ENCODE data around the gene RAP1B. TPM values are rescaled to one million over a fixed set of nuclear protein-coding genes. Genes with fewer than 3 reads are reported as not detected.
"Not testable (repeated sequence)": the region's sequence is repeated elsewhere in the genome, so short reads cannot be mapped to it uniquely, and the experiment has no call there.

Gene RAP1B
- total RNA-seq, 1 donor from 2014 or later = 174 TPM

DNA sequence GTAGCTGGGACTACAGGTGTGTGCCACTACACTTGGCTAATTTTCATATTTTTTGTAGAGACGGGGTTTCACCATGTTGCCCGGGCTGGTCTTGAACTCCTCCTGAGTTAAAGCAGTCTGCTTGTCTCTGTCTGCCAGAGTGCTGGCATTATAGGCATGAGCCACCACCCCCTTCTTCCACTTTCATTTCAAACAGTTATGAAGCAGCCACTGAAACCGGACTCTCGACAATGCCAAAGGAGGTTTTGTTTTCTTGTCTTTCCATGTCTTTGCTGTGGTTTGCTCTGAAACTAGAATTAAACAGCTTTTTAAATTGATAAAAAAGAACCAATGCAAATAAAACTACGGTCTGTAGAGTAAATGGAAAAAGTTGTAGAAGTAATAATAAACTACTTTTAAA lies 30.4 kb downstream of the RAP1B start:
- H3K27ac Mint-ChIP-seq = peak overlapping the region; percentile 28
- no peaks in the 10 kb centered on the region for H3K9me3 Mint-ChIP-seq
- intact Hi-C loops (cut with micrococcal nuclease) = loop anchor here (1.0 to 5.0 kb wide), 4 partner anchors 29 to 276 kb away; partner anchors contain the start of gene NUP107
- peaks cover 57% of the 10 kb centered on the region for H3K4me1 Mint-ChIP-seq (ENCODE audit: low read depth)
- H3K27me3 Mint-ChIP-seq (ENCODE audit: low read depth) = no peaks in the 10 kb centered on the region
- peak overlapping the region; percentile 6 for H3K4me3 Mint-ChIP-seq (ENCODE audit: low read depth)
- H3K36me3 Mint-ChIP-seq (ENCODE audit: low read depth) = peaks cover 33% of the 10 kb centered on the region
- DNase-seq (ENCODE audit: low spot score) = peak; percentile 48

DNA sequence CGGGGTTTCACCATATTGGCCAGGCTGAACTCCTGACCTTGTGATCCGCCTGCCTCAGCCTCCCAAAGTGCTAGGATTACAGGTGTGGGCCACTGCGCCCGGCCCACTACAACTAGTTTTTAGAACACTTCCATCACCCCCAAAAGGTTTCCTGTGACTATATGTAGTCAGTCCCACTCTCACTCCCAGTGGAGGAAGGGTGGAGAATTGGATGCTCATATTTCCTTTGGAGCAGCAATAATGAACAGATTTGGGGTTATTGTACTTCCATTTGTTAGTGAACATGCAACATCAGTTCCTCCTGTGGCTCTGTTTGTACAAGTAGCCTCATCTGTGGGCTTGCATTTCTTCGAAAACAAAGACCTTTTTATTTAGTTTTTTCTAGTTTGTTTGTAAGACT lies 35.8 kb downstream of the RAP1B start:
- Mint-ChIP-seq H3K4me1 (ENCODE audit: low read depth) (peaks cover 32% of the 10 kb centered on the region), H3K36me3 (ENCODE audit: low read depth) (peaks cover 65% of the 10 kb centered on the region), H3K9me3 (no peaks in the 10 kb centered on the region), H3K4me3 (ENCODE audit: low read depth) (no peak overlapping the region), H3K27ac (no peak overlapping the region), H3K27me3 (ENCODE audit: low read depth) (no peaks in the 10 kb centered on the region)
- no peak for DNase-seq (ENCODE audit: low spot score)
- intact Hi-C loops (cut with micrococcal nuclease) = no loop called here

GRCh38 chr12:68647507-68647906 lies 36.8 kb downstream of the RAP1B start:
- Mint-ChIP-seq H3K9me3 (no peaks in the 10 kb centered on the region), H3K36me3 (ENCODE audit: low read depth) (peaks cover 64% of the 10 kb centered on the region), H3K27ac (no peak overlapping the region), H3K4me3 (ENCODE audit: low read depth) (no peak overlapping the region), H3K4me1 (ENCODE audit: low read depth) (peaks cover 24% of the 10 kb centered on the region), H3K27me3 (ENCODE audit: low read depth) (no peaks in the 10 kb centered on the region)
- intact Hi-C loops (cut with micrococcal nuclease) = no loop called here
- no peak for DNase-seq (ENCODE audit: low spot score)

- Mint-ChIP-seq H3K4me1 (ENCODE audit: low read depth) (peaks cover 20% of the 10 kb centered on the region), H3K4me3 (ENCODE audit: low read depth) (no peak overlapping the region), H3K36me3 (ENCODE audit: low read depth) (peaks cover 60% of the 10 kb centered on the region), H3K27ac (no peak overlapping the region), H3K9me3 (no peaks in the 10 kb centered on the region), H3K27me3 (ENCODE audit: low read depth) (no peaks in the 10 kb centered on the region)
- intact Hi-C loops (cut with micrococcal nuclease) = no loop called here
- no peak for DNase-seq (ENCODE audit: low spot score)
Observed at GRCh38 chr12:68648179-68648578, 37.5 kb downstream of the RAP1B start.

DNA sequence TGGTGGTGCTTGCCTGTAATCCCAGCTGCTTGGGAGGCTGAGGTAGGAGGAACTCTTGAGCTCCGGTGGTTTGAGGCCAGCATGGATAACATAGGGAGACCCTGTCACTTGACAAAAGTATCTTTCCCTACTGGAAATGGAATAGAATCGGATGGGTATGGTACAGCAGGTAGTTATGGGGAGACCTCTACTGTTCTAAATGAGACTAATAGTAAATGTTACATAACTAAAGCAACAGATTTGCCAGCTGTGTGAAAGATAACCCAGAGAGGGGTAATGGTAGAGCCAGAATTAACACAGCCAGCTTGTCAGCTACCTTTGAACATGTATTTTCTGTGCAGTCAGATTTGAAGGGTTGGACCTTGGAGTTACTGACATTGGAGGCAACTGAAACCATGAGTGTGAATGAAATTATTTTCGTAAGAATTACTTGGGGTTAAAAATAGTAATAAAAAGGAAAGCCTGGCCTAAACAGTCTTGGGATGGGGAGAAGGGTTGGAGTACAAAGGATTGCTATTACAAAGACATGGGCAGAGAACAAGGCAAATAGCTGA lies 54.4 kb downstream of the RAP1B start:
- Mint-ChIP-seq H3K36me3 (ENCODE audit: low read depth) (peaks cover 27% of the 10 kb centered on the region), H3K27ac (no peak overlapping the region), H3K4me3 (ENCODE audit: low read depth) (no peak overlapping the region), H3K27me3 (ENCODE audit: low read depth) (no peaks in the 10 kb centered on the region), H3K4me1 (ENCODE audit: low read depth) (peaks cover 10% of the 10 kb centered on the region), H3K9me3 (no peaks in the 10 kb centered on the region)
- DNase-seq (ENCODE audit: low spot score) = no peak
- intact Hi-C loops (cut with micrococcal nuclease) = no loop called here

DNA sequence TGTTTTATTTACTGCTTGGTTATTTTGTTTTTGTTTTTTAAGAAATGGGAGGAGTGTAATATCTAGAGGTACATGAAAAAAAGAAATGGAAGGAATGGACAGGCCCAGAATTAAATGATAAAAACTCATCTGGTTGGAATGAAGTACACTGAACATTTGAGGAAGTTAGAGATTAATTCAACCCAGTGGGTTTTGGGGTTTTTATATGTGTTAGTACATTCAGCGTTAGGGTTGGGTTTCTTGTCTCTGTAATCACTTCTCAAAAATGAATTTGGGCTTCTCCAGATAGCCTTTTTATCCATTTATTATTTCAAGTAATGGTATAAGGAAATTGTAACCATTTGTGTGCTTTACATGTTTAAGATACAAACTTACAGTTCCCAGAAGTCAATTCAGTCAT lies 56.6 kb downstream of the RAP1B start:
- DNase-seq (ENCODE audit: low spot score) = no peak
- peaks cover 17% of the 10 kb centered on the region for H3K4me1 Mint-ChIP-seq (ENCODE audit: low read depth)
- intact Hi-C loops (cut with micrococcal nuclease) = no loop called here
- no peak overlapping the region for H3K4me3 Mint-ChIP-seq (ENCODE audit: low read depth)
- H3K27ac Mint-ChIP-seq = no peak overlapping the region
- H3K27me3 Mint-ChIP-seq (ENCODE audit: low read depth) = no peaks in the 10 kb centered on the region
- H3K9me3 Mint-ChIP-seq = no peaks in the 10 kb centered on the region
- H3K36me3 Mint-ChIP-seq (ENCODE audit: low read depth) = peaks cover 18% of the 10 kb centered on the region

GRCh38 chr12:68667896-68668295 lies 57.2 kb downstream of the RAP1B start:
- Mint-ChIP-seq H3K4me1 (ENCODE audit: low read depth) (peaks cover 17% of the 10 kb centered on the region), H3K27ac (no peak overlapping the region), H3K36me3 (ENCODE audit: low read depth) (peaks cover 15% of the 10 kb centered on the region), H3K4me3 (ENCODE audit: low read depth) (no peak overlapping the region), H3K27me3 (ENCODE audit: low read depth) (no peaks in the 10 kb centered on the region), H3K9me3 (no peaks in the 10 kb centered on the region)
- DNase-seq (ENCODE audit: low spot score) = no peak
- intact Hi-C loops (cut with micrococcal nuclease) = no loop called here

DNA sequence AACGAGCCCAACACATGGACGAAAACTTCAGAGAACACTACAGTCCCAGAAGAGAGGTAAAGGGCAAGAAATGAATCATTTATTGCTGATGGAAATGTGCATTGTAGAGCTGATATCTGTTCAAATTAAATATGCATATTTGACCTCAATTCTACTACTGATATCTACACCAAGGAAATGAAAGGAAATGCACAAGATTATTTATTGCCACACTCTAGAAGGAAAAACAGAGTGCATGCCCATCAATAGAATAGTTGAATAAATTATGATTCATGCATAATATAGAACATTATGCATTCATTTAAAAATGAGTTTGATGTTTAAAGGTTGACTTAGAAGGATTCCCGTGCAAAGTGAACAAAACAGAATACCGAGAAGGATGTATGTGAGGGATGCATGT lies 60.5 kb downstream of the RAP1B start:
- no peak overlapping the region for H3K4me3 Mint-ChIP-seq (ENCODE audit: low read depth)
- no peak for DNase-seq (ENCODE audit: low spot score)
- no peak overlapping the region for H3K27ac Mint-ChIP-seq
- H3K9me3 Mint-ChIP-seq = no peaks in the 10 kb centered on the region
- peaks cover 12% of the 10 kb centered on the region for H3K36me3 Mint-ChIP-seq (ENCODE audit: low read depth)
- no peaks in the 10 kb centered on the region for H3K27me3 Mint-ChIP-seq (ENCODE audit: low read depth)
- H3K4me1 Mint-ChIP-seq (ENCODE audit: low read depth) = peaks cover 39% of the 10 kb centered on the region
- intact Hi-C loops (cut with micrococcal nuclease) = loop anchor here (5.0 kb wide), 1 partner anchor 59 kb away; the partner anchor contains the start of gene RAP1B

- H3K9me3 Mint-ChIP-seq = no peaks in the 10 kb centered on the region
- H3K27ac Mint-ChIP-seq = peak overlapping the region; percentile 81
- H3K4me3 Mint-ChIP-seq (ENCODE audit: low read depth) = peak overlapping the region; percentile 0
- H3K4me1 Mint-ChIP-seq (ENCODE audit: low read depth) = peaks cover 34% of the 10 kb centered on the region
- no peaks in the 10 kb centered on the region for H3K27me3 Mint-ChIP-seq (ENCODE audit: low read depth)
- H3K36me3 Mint-ChIP-seq (ENCODE audit: low read depth) = peaks cover 3% of the 10 kb centered on the region
- intact Hi-C loops (cut with micrococcal nuclease) = loop anchor here (1.0 to 5.0 kb wide), 2 partner anchors 61 to 222 kb away; partner anchors contain the start of gene RAP1B
- no peak for DNase-seq (ENCODE audit: low spot score)
Observed at GRCh38 chr12:68673788-68674187, 63.1 kb downstream of the RAP1B start.

GRCh38 chr12:68674376-68674775 lies 63.7 kb downstream of the RAP1B start:
- no peak for DNase-seq (ENCODE audit: low spot score)
- intact Hi-C loops (cut with micrococcal nuclease) = loop anchor here (5.0 kb wide), 1 partner anchor 62 kb away; the partner anchor contains the start of gene RAP1B
- H3K4me3 Mint-ChIP-seq (ENCODE audit: low read depth) = no peak overlapping the region
- H3K27me3 Mint-ChIP-seq (ENCODE audit: low read depth) = no peaks in the 10 kb centered on the region
- peaks cover 3% of the 10 kb centered on the region for H3K36me3 Mint-ChIP-seq (ENCODE audit: low read depth)
- peaks cover 37% of the 10 kb centered on the region for H3K4me1 Mint-ChIP-seq (ENCODE audit: low read depth)
- H3K9me3 Mint-ChIP-seq = no peaks in the 10 kb centered on the region
- H3K27ac Mint-ChIP-seq = peak overlapping the region; percentile 81

GRCh38 chr12:68675101-68675842 lies 64.6 kb downstream of the RAP1B start:
- intact Hi-C loops (cut with micrococcal nuclease) = loop anchor here (1.0 kb wide), 1 partner anchor 11 kb away; the partner anchor contains the start of gene NUP107
- Mint-ChIP-seq H3K4me3 (ENCODE audit: low read depth) (peak overlapping the region; percentile 55), H3K36me3 (ENCODE audit: low read depth) (peaks cover 3% of the 10 kb centered on the region), H3K27ac (peak overlapping the region; percentile 81), H3K9me3 (no peaks in the 10 kb centered on the region), H3K4me1 (ENCODE audit: low read depth) (peaks cover 39% of the 10 kb centered on the region), H3K27me3 (ENCODE audit: low read depth) (no peaks in the 10 kb centered on the region)
- peak; percentile 59 for DNase-seq (ENCODE audit: low spot score)

DNA sequence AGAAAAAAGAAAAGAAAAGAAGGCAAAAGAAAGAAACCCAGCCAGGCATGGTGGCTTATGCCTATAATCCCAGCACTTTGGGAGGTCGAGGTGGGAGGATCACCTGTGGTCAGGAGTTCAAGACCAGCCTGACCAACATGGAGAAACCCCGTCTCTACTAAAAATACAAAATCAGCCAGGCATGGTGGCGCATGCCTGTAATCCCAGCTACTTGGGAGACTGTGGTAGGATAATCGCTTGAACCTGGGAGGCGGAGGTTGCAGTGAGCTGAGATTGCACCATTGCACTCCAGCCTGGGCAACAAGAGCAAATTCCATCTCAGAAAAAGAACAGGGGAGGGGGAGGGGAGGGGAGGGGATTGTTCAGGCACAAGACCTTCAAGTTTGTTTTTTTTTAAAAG lies 66.2 kb downstream of the RAP1B start:
- H3K9me3 Mint-ChIP-seq; H3K4me3 Mint-ChIP-seq (ENCODE audit: low read depth); H3K27me3 Mint-ChIP-seq (ENCODE audit: low read depth); H3K36me3 Mint-ChIP-seq (ENCODE audit: low read depth); intact Hi-C loops (cut with micrococcal nuclease); H3K27ac Mint-ChIP-seq; DNase-seq (ENCODE audit: low spot score): not testable (repeated sequence)
- peaks cover 32% of the 10 kb centered on the region for H3K4me1 Mint-ChIP-seq (ENCODE audit: low read depth)

GRCh38 chr12:68686262-68686594 lies 75.5 kb downstream of the RAP1B start:
- no peaks in the 10 kb centered on the region for H3K27me3 Mint-ChIP-seq (ENCODE audit: low read depth)
- intact Hi-C loops (cut with micrococcal nuclease) = loop anchor here (1.0 to 5.0 kb wide), 9 partner anchors 11 to 353 kb away; partner anchors contain the start of genes MDM1, MDM2, RAP1B and SLC35E3
- no peaks in the 10 kb centered on the region for H3K9me3 Mint-ChIP-seq
- H3K4me1 Mint-ChIP-seq (ENCODE audit: low read depth) = peaks cover 31% of the 10 kb centered on the region
- peaks cover 16% of the 10 kb centered on the region for H3K36me3 Mint-ChIP-seq (ENCODE audit: low read depth)
- H3K27ac Mint-ChIP-seq = peak overlapping the region; percentile 93
- H3K4me3 Mint-ChIP-seq (ENCODE audit: low read depth) = peak overlapping the region; percentile 93
- DNase-seq (ENCODE audit: low spot score) = no peak
